ENCODE results near the gene MRPL45.
"Not testable (repeated sequence)": the region's sequence is repeated elsewhere in the genome, so short reads cannot be mapped to it uniquely, and the experiment has no call there.

DNA sequence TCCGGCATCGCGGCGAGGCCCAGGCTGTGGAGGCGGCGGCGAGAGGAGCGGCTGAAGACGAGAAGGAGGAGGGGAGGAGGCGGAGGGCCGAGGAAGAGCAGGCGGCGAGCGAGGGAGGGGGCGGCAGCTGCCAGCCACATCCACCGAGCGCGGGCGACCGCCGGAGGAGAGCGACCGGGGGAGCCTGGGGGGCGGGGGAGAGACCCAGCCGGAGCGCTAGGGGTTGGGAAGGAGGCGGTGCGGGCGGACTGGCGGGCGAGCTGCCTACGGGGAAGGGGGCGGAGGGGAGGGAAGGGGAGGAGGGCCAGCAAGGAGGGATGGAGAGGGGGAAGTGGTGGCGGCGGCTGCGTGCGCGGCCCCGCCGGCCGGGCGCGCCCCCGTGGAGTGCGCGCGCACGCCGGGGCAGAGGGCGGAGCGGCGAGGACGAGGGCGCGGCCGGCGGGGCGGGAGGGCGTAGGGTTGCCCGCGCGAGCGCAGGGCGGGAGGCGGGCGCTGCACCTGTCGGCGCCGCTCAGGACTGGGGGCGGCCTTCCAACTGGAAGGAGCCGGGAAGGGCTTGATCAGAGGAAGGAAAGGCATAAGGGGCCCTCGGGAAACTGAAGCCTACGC lies 39.9 kb upstream of the MRPL45 start:
- TF ChIP-seq, protein P1, sequence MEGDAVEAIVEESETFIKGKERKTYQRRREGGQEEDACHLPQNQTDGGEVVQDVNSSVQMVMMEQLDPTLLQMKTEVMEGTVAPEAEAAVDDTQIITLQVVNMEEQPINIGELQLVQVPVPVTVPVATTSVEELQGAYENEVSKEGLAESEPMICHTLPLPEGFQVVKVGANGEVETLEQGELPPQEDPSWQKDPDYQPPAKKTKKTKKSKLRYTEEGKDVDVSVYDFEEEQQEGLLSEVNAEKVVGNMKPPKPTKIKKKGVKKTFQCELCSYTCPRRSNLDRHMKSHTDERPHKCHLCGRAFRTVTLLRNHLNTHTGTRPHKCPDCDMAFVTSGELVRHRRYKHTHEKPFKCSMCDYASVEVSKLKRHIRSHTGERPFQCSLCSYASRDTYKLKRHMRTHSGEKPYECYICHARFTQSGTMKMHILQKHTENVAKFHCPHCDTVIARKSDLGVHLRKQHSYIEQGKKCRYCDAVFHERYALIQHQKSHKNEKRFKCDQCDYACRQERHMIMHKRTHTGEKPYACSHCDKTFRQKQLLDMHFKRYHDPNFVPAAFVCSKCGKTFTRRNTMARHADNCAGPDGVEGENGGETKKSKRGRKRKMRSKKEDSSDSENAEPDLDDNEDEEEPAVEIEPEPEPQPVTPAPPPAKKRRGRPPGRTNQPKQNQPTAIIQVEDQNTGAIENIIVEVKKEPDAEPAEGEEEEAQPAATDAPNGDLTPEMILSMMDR (IDR thresholded peaks at IDR 0.05), result not testable (repeated sequence)
- not testable (repeated sequence) for TF ChIP-seq POLR2A (IDR thresholded peaks at IDR 0.05)

All from lower leg skin (tissue), 3 donors.